Smooth muscle cell (in vitro differentiated cells): Measurements from ENCODE around the gene MITD1. TPM values are rescaled to one million over a fixed set of nuclear protein-coding genes. Genes with fewer than 3 reads are reported as not detected.
A peak's percentile ranks its signal among the peaks of the same experiment; 100 is the strongest.
"Not testable (repeated sequence)": the region's sequence is repeated elsewhere in the genome, so short reads cannot be mapped to it uniquely, and the experiment has no call there.

Experiments used
- DNase-seq: peaks from one replicate; lab custom pipeline; 2025; ENCODE audit not compliant: unreplicated experiment; lab: John Stamatoyannopoulos, UW
- H2AFZ ChIP-seq: fragments of 200-600 bp; sonication (generic); 2 replicates; pipeline ENCODE4 v1.6.0; 2016; ENCODE audit warnings: antibody characterized with exemption, low read depth, mild to moderate bottlenecking
- H3F3A ChIP-seq: fragments of 200-600 bp; sonication (generic); 2 replicates; pipeline ENCODE4 v1.6.0; 2017; ENCODE audit warnings: antibody characterized with exemption, low read depth
- H3K27ac ChIP-seq: fragments of 200-600 bp; sonication (generic); 2 replicates; pipeline ENCODE4 v1.5.1; 2016; ENCODE audit warnings: low read depth, mild to moderate bottlenecking
- H3K27me3 ChIP-seq: fragments of 200-600 bp; sonication (generic); 2 replicates; pipeline ENCODE4 v1.6.1; 2016; ENCODE audit warnings: low read depth, mild to moderate bottlenecking
- H3K36me3 ChIP-seq: fragments of 200-600 bp; sonication (generic); 2 replicates; pipeline ENCODE4 v1.5.1; 2016; ENCODE audit warnings: low read depth
- H3K4me1 ChIP-seq: fragments of 200-600 bp; sonication (generic); 2 replicates; pipeline ENCODE4 v1.5.1; 2016; ENCODE audit warnings: low read depth
- H3K4me2 ChIP-seq: fragments of 200-600 bp; sonication (generic); 2 replicates; pipeline ENCODE4 v1.6.0; 2016; ENCODE audit warnings: mild to moderate bottlenecking
- H3K4me3 ChIP-seq: fragments of 200-600 bp; sonication (generic); 2 replicates; pipeline ENCODE4 v1.5.1; 2016; ENCODE audit warnings: mild to moderate bottlenecking
- H3K79me2 ChIP-seq: fragments of 200-600 bp; sonication (generic); 2 replicates; pipeline ENCODE4 v1.6.0; 2016; ENCODE audit warnings: low read depth, mild to moderate bottlenecking
- H3K9ac ChIP-seq: fragments of 200-600 bp; sonication (generic); 2 replicates; pipeline ENCODE4 v1.6.0; 2016; ENCODE audit warnings: low read depth
- H3K9me3 ChIP-seq: fragments of 200-600 bp; sonication (generic); replicated peaks from 2 replicates; pipeline ENCODE4 v1.5.1; 2016; ENCODE audit warnings: low read depth
- H4K20me1 ChIP-seq: fragments of 200-600 bp; sonication (generic); 2 replicates; pipeline ENCODE4 v1.6.0; 2016; ENCODE audit warnings: low read depth
- WGBS: methylation state at CpG from one replicate; pipeline ENCODE4 v1.1.7; 2016; ENCODE audit warnings: low lambda C conversion rate; 5-methylcytosine and 5-hydroxymethylcytosine counted together
- polyA plus RNA-seq: library from polyadenylated mRNA; unstranded; fragments of >200 nt; fragmentation: Nextera tagmentation; extraction: Ambion mirVana; gene quantifications from 2 replicates; pipeline ENCODE4 v1.2.1, GENCODE V29; 2016
- total RNA-seq: library from RNA; depleted of rRNA; stranded (reverse); fragments of >200 nt; gene quantifications from 2 replicates; pipeline ENCODE4 v1.2.3, GENCODE V29; 2014
- TF ChIP-seq, protein P1 (sequence below): fragments of 200-600 bp; sonication (generic); IDR thresholded peaks from 2 replicates; pipeline ENCODE4 v1.5.1; 2017; ENCODE audit warnings: borderline replicate concordance, mild to moderate bottlenecking, antibody characterized with exemption; ENCODE audit not compliant: insufficient read depth, poor library complexity, severe bottlenecking

The MITD1 gene
- total and polyA plus RNA-seq, 2 experiments from 2014 or later: 31.5 to 60.2 TPM

DNA sequence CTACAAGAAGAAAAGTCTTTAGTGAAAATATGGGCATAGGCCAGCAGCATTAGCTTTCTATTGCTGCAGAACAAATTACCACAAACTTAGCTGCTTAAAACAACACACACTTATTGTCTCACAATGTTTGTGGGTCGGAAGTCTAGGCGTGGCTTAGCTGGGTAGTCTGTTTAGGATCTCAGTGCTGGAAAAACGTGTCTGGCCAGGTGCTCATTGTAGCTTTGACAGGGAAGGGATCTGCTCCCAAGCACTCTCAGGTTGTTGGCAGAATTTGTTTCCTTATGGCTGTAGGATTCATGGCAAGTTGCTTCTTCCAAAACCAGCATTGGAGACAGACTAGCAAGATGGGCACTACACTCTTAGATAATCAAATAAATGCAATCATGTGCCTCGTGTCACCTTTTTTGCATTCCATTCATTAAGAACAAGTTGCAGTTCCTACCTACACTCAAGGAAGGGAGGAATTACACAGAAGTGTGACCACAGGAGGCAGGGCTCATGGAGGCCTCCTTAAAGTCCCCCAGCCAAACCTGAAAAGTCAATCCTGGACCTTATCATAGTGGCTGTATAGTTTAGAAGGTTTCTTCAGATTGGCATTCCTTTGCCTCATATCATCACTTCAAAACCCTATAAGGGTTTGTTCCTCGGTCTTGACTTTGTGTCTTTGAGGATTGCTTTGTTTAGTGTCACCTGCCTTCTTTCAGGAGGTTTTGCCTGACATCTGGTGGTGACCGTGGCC, 17.4 kb upstream of the MITD1 start:
- Histone ChIP-seq H3K27me3 (no peaks in the 10 kb centered on the region), H3F3A (peaks cover 4% of the 10 kb centered on the region), H3K36me3 (peaks cover 18% of the 10 kb centered on the region), H3K27ac (peak overlapping the region; percentile 48), H3K9me3 (no peaks in the 10 kb centered on the region), H3K4me1 (no peaks in the 10 kb centered on the region), H2AFZ (no peak overlapping the region), H3K79me2 (no peaks in the 10 kb centered on the region), H4K20me1 (no peaks in the 10 kb centered on the region), H3K4me2 (no peak overlapping the region), H3K9ac (no peak overlapping the region), H3K4me3 (no peak overlapping the region)
- no peak for DNase-seq
- WGBS: 73% methylated on average over 6 of the region's 6 CpGs
- TF ChIP-seq, protein P1, sequence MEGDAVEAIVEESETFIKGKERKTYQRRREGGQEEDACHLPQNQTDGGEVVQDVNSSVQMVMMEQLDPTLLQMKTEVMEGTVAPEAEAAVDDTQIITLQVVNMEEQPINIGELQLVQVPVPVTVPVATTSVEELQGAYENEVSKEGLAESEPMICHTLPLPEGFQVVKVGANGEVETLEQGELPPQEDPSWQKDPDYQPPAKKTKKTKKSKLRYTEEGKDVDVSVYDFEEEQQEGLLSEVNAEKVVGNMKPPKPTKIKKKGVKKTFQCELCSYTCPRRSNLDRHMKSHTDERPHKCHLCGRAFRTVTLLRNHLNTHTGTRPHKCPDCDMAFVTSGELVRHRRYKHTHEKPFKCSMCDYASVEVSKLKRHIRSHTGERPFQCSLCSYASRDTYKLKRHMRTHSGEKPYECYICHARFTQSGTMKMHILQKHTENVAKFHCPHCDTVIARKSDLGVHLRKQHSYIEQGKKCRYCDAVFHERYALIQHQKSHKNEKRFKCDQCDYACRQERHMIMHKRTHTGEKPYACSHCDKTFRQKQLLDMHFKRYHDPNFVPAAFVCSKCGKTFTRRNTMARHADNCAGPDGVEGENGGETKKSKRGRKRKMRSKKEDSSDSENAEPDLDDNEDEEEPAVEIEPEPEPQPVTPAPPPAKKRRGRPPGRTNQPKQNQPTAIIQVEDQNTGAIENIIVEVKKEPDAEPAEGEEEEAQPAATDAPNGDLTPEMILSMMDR: no peak

DNA sequence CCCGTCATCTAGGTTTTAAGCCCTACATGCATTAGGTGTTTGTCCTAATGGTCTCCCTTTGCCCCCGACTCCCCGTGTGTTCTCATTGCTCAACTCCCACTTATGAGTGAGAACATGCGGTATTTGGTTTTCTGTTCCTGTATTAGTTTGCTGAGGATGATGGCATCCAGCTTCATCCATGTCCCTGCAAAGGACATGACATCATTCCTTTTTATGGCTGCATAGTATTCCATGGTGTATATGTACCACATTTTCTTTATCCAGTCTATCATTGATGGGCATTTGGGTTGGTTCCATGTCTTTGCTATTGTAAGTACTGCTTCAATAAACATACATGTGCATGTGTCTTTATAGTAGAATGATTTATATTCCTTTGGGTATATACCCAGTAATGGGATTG, 11.5 kb upstream of the MITD1 start:
- DNase-seq, H3K9me3 ChIP-seq, H3K27ac ChIP-seq, H3K27me3 ChIP-seq, H3K9ac ChIP-seq, H3F3A ChIP-seq, H2AFZ ChIP-seq, H3K4me1 ChIP-seq, H4K20me1 ChIP-seq, H3K4me3 ChIP-seq, H3K4me2 ChIP-seq: not testable (repeated sequence)
- H3K79me2 ChIP-seq: peaks cover 20% of the 10 kb centered on the region
- peaks cover 18% of the 10 kb centered on the region for H3K36me3 ChIP-seq
- 99% methylated on average over 4 of the region's 4 CpGs for whole genome bisulfite sequencing

DNA sequence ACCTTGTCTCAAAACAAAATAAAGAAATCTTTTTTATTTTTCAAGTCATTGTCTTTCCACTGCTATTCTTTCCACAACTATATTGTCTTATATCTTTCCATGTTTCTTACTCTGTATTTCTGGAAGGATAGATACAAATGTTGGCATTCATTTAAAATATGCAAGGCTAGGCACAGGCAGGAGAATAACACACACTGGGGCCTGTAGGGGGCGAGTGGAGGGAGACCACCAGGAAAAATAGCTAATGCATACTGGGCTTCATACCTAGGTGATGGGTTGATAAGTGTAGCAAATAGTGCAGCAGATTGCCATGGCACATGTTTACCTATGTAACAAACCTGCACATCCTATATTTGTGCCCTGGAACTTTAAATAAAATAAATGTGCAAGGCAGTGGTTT, 9.7 kb upstream of the MITD1 start:
- Histone ChIP-seq H3K4me3 (no peak overlapping the region), H4K20me1 (peaks cover 2% of the 10 kb centered on the region), H3K9me3 (no peaks in the 10 kb centered on the region), H3K4me2 (no peak overlapping the region), H3F3A (no peaks in the 10 kb centered on the region), H3K27me3 (no peaks in the 10 kb centered on the region), H3K9ac (no peak overlapping the region), H3K4me1 (no peaks in the 10 kb centered on the region), H3K79me2 (peaks cover 38% of the 10 kb centered on the region), H3K27ac (no peak overlapping the region), H3K36me3 (peaks cover 3% of the 10 kb centered on the region), H2AFZ (no peak overlapping the region)
- whole genome bisulfite sequencing: 100% methylated on average over 1 of the region's 1 CpG
- TF ChIP-seq, protein P1: no peak
- no peak for DNase-seq

DNA sequence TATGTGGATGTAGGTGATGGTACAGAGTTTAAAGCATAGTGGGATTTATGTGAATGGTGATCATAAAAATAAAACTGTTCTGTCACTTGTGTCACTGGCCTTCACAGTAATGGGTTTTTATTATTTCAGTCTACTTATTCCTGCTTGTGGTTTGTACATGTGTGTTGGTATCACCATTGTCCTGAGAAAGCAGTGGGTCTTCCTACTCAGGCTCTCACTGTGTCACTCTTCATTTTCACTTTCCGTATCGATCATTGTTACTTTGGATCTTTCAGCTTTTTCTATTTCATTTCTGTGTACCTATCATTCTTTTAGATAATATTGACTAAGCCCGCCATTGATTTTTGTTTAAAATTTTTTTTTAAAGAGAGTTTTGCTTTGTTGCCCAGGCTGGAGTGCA, 7.5 kb upstream of the MITD1 start:
- no peaks in the 10 kb centered on the region for H3K36me3 ChIP-seq
- H3K4me2 ChIP-seq: no peak overlapping the region
- no peak overlapping the region for H2AFZ ChIP-seq
- H3K27ac ChIP-seq: no peak overlapping the region
- no peak for DNase-seq
- H3K9me3 ChIP-seq: no peaks in the 10 kb centered on the region
- no peaks in the 10 kb centered on the region for H3K27me3 ChIP-seq
- no peak overlapping the region for H3K4me3 ChIP-seq
- no peaks in the 10 kb centered on the region for H3K4me1 ChIP-seq
- H3K9ac ChIP-seq: no peak overlapping the region
- no peaks in the 10 kb centered on the region for H3F3A ChIP-seq
- peaks cover 58% of the 10 kb centered on the region for H3K79me2 ChIP-seq
- H4K20me1 ChIP-seq: peaks cover 17% of the 10 kb centered on the region
- TF ChIP-seq, protein P1: no peak
- WGBS: 96% methylated on average over 3 of the region's 3 CpGs
